Activated CD8-positive, alpha-beta memory T cell treated with anti-CD3 and anti-CD28 coated beads, Interleukin-2, amount 50 U/mL, for 1 hour (primary cell): ENCODE data around the gene HYAL2.

Experiments
- DNase-seq: peaks from one replicate; pipeline ENCODE4 v3.0.0-alpha.2; 2020; ENCODE audit errors: extremely low read depth

Gene HYAL2, protein sequence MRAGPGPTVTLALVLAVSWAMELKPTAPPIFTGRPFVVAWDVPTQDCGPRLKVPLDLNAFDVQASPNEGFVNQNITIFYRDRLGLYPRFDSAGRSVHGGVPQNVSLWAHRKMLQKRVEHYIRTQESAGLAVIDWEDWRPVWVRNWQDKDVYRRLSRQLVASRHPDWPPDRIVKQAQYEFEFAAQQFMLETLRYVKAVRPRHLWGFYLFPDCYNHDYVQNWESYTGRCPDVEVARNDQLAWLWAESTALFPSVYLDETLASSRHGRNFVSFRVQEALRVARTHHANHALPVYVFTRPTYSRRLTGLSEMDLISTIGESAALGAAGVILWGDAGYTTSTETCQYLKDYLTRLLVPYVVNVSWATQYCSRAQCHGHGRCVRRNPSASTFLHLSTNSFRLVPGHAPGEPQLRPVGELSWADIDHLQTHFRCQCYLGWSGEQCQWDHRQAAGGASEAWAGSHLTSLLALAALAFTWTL

DNA sequence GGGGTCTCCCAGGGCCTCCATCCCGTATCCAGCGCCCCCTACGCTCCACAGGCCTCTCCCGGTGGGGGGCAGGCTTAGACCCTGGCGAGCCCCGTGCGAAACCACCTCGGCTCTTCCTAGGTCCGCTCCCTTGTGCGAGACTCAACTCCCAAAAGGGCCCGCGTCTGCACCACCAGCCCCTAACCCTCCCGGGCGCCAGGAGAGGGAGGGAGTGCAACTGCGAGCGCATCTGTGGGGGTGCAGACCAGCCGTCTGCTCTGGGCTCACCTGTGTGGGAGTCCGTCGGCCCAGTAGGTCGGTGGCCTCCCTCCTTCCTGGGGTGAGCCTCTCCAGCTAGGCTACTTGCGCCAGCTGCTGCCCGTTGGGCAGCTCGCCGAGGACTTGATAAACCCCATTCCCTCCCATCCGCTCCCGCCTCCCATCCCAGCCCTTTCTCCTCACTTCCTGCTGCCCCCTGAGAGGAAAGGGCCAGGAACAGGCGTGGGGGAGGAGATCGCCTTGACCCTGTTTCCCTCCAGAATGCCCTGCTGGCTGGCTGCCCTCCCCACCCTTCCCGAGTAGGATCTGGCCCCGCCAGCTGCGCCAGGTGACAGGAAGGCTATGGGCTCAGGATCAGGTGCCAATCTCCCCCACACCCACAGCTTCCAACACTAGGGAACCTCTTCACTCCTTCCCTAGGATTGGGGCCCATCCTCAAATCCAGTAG lies at the start of gene HYAL2:
Gene HYAL2, minus strand, starts transcription at position 360 of the 706 bp plus-strand sequence. CDS start 2,256 bp downstream, outside the sequence.
- no peak for DNase-seq

DNA sequence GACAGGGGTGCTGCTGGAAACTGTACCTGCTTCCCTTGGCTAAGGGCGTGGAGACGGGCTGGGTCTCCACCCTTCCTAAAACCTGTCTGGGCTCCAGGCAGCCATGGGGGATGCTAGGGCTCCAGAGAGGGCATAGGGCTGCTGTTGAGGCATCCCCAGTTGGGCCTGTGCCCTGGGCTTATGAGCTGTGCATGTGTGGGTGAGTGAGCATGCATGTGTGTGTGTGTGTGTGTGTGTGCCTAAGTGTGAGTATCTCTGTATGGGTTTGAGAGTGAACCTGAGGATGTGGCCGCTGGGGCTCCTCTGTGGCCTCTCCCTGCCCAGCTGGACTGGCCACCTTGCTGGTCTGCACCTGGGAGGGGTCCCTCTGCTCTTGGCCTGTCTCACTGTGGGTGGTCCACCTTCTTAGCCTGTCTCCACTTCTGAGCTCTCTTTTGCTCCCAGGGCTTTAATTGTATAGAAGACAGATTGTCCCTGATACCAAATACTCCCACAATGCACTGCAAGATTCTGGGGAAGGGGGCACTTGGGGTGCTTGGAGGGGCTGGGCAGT lies 48.7 kb upstream of the HYAL2 start:
- no peak for DNase-seq

DNA sequence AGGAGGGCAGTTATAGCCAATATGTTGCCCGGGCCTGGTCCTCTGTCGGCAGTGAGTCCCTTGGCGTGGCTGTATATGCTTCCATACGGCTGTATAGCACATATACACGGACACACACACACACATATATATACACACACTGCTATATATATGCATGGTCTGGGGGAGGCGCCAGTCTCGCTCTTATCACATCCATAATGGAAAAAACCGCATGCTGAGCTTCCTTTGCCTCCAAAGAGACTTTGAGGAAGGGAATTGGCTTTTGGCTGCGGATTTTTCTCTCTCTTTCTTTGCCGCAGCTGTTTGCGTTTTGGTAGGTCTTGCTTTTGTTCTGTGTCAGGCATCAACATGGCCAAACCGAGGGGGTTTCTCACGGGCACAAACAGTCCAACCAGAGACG lies 48.0 kb upstream of the HYAL2 start:
- DNase-seq, result no peak

DNA sequence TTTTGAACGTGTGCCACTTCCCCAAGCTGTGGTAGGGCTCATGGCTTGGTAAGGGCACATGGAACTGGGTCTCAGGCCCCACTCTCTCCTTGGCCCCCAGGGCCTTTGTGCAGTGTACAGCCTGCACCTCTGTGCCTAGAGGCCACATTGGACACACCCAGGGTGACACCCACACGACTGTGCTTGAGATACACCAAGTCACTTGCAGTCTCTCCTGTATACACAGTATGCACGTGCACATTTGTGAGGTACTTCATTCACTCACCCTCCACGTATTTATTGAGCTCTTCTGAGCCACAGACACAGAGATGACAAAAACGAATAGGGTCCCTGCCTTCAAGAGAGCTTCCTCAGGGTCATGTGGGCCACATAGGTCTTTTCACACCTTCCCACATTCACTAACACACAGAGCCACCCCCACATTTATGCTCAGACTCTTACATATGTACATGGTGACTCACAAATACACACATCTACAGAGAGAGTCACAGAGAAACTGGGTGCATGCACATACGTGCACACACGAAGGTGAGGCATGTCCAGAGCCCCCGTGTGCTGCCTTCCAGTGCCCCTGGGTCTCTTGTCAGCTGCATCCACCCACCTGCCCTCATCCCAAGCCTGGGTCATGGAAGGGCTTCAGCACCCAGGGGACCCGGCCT lies 46.6 kb upstream of the HYAL2 start:
- DNase-seq, result no peak

DNA sequence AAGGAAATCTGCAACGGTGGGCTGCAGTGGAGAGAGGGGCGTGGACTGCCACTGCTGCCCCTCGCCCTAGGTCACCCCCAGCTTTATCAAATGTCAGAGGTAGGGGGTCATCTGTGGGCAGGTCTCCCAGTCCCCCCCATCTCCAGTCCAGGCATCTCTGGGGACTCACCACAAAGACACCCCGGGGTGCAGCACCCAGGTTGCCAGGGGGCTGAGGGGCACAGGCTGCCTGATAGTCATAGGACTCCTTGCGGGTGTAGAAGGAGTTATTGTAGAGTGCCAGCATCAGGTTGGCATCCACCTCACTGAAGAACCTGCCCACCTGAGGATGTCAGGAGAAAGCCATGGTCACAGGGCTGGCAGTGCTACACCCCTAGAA lies 43.3 kb upstream of the HYAL2 start:
- no peak for DNase-seq

DNA sequence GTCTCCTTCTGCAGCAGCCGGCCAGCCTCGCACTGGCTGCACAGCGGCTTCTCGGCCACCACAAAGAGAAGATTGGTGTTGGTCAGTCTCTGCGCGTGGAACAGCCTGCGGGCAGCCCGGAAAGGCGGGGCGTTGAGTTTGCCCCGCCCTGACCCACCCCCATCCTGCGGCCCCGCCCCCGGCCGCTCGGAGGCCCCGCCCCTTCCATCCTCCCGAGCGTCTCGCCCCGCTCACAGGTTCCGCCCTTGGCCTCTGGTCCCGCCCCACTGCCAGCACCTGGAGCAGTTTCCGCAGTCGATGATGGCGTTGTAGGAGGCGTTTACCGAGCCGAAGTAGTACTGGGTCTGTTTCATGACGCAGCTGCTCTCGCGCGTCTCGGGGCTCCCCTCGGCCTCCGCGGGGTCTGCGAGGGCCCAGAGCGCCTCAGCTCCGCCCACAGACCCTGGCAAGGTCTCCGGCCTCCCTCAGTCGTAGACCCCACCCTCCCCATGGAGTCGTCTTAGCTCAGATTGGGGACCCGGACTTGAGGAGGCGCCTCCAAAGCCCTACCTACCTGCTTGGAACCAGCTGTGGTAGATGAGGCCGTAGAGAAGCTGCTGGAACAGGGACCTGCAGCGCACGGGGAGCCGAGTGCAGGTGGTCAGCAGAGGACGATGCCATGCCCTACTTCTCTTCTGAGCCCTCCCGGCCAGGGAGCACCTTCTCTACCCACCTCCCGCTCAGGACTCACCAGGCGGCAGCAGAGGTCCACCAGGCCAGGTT lies 42.7 kb upstream of the HYAL2 start:
- DNase-seq, result peak; percentile 91

DNA sequence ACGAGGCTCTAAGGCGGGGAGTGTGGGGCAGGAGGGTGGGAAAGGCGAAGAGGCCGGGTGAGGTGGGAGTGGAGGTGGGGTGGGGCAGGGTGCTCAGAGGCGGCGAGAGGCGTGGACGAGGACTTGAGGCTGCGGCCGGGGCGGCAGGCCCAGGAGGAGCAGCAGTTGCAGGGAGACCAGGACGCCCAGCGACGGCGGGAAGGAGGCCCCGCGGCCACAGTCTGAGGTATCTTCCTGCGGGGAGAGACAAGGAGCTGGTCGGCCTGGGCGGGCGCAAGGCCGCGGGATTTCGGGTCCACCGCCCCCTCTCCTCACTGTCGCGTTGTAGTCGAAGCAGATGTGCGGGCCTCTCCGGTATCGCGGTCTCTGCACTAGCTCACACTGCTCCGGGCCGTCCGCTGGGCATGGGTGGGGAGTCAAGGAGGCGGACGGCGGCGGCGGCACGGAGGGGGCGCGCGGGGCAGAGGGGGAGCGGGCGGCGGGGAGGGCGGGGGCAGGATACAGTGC lies 42.1 kb upstream of the HYAL2 start:
- no peak for DNase-seq

DNA sequence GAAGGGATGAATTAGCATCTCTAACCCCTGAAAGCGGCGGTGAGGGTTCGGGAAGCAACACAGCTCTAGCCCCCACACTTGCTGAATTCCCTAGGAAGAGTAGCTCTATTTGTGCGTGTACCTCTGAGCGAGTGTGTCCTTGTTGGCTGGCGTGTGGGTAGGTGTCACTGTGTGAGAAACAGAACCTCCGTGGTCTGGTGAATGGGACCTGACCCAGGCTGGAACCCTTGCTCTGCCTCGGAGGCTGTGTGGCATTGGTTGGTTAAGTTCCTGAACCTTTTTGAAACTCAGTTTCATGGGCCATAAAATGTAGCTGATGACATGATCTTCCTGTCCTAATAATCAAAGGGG lies 37.2 kb upstream of the HYAL2 start:
- no peak for DNase-seq

DNA sequence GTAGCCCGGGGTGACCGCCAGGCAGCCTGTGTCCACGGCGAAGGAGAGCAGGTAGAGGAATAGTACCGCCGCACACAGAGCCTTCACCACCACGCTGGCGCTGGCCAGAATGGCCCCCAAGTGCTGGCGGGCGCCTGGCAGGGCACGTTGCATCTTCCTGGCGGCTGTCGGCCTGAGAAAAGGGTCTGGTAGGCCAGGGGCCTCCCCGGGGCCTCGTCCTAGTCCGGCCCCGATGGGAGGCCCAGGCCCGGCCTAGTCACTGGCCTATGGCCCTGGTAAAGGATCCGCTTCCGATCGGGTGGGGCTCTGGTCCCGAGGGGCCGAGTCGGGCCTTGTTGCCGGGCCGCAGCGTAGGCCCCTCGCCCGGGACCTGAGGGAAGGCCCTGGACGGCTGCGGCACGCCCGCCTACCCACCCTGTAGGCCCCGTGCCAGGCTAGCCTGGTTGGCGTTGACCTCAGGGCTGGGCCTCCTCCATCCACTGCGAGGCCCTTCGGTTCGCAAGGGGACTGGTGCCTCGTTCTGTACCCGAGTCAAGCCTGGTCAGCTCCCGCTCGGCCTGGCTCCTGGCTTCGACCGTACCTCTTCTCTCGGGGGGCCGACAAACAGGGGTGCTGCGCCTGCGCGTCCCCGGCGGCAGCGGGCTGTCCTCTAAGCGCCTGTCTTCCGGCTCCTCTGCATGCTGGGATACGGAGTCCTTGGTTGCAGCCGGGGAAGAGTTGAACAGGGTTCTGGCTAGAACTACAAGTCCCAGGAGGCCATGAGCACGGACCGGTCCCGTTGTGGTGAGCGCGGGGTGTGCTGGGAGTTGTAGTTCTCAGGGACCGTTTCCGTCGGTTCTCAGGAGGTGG lies 36.6 kb upstream of the HYAL2 start, which contains the start of gene TMEM115:
Gene TMEM115, minus strand, starts transcription at position 611 of the 849 bp plus-strand sequence. Its CDS starts 458 bp downstream, at position 153.
- peak; percentile 91 for DNase-seq

DNA sequence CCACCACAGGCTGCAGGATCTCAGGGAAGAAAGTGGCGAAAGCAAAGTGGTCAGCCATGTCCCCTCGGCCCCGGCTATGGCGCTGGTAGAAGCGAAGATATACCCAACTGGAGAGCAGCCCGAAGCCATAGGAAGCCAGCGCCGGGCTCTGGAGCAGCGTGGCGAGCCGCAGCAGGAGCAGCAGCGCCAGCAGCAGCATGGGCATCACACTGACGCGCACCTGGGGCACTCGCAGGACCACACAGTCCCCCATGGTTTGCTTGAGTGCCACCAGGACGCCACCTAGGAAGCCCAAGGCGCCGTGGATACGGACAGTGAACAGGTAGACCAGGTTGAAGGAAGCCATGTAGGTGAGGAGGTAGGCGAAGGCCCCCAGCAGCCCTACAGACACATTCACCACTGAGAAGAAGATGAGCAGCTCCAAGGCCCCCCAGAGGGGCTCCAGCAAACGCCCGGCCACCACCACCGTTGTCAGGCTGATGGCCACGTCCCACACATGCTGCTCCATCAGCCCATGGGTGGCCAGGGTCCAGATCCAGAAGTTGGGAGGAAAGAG lies 35.9 kb upstream of the HYAL2 start:
- DNase-seq, result no peak

DNA sequence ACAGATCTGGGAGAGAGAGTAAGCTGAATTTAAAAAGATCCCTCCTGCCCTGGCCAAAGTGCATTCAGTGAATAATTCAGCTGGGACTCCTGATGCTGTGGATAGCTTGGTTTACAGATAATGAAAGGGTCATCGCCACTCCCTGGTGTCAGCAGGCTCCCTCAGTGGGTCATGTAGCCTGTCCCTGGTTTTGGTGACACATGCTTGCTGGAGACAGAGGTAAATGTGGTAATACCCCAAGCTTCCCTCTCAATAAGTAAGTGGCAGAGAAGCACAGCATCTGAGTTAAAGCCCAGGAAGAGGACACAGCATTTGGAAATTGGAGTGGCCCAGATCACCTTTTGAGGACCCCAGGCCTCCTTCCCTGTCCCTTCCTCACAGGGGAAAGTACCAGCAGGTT lies 34.9 kb upstream of the HYAL2 start:
- DNase-seq, result no peak

DNA sequence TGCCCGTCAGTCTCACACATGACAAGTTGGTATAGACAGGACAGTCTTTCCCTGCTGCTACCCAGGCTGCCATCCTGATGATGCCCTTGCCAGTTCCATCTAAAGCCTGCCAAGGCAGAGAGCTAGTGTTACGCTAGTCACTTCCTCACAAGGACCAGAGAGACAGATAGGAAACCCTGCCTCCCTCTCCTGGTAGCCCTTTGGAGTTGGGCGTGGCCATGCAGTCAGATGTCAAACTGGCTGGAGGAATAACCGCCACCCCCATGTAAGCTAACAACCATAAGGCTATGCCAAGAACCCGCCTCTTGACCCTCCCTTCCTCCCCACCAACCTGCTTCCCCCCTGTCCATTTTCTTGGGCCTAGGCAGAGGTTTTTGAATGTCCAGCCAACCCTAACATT lies 34.0 kb upstream of the HYAL2 start:
- DNase-seq, result no peak

DNA sequence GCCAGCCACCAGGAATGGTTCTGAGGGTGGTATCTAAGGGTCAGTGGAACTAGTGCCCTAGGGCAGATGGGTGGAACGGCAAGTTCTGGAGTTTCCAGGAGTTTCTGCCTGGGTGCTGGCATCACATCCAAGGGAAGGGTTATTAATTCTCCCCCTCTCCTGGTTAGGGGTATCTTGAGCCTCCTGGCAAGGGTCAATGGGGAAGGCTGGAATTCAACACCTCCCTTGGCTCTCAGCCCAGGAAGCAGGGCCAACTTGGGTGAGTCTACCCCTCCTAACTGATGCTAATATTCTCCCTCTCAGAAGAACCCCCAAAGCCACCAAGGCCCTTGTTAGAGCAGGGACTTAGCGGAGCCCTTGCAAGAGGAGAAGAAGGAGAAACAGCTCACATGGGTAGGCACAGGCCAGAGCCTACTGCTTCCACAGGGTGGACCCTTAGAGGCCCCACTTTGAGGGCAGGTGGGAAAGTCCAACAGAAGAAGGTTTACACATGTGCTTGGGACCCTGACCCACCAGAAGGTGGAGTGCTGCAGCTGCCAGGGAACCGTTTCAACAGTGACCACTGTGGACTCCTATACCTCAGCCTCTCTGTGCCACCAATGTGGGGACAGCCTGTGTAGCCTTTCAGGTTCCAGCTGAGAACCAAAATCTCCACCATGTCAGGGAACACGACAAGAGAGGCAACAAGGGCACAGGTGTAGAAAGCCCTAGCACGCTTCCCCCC lies 33.4 kb upstream of the HYAL2 start:
- DNase-seq, result no peak

DNA sequence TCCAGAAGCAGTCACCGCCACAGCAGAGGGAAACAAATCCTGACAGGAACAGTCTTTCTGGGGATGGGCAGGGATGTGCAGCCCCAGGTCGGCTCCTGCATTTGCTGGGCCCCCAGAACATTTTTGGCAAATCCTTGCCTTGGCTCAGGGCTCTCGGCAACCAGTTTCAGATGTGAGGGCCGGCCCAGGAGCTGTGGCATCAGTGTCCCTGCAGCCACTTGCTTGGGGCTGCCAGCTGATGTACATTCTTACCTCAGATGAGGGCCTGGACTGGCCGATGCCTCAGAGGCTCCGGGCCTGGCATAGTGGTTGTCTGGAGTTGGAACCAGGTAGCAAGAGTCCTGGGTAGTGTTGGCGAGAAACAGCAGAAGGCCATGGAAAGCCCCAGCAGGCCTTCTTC lies 32.3 kb upstream of the HYAL2 start:
- DNase-seq, result no peak

DNA sequence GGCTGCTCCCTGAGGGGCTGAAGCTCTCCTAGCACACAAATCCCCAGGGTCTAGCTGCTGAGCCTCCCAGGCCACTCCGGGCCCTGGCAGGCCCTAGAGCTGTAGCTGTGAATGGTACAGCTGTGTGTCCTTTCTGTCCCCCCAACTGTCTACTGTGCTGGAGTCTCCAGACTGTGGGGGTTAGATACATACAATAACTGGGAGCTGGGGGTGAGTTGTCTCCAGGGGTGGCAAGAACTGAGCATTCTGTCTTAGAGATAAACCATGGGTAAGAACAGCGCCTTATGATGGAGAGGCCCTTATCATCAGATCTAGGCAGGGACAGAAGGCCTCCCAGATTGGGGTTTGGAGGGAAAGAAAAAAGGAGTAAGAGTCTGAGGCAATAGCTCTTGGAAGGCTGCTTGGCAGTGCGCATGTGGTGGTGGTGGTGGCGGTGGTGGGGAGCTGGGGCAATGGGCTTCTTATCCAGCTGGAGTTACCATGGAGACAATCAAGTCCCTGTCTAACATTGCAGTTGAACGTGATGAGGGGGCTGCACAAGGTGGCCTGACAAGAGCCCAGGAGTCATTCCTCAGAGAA lies 31.7 kb upstream of the HYAL2 start:
- no peak for DNase-seq

DNA sequence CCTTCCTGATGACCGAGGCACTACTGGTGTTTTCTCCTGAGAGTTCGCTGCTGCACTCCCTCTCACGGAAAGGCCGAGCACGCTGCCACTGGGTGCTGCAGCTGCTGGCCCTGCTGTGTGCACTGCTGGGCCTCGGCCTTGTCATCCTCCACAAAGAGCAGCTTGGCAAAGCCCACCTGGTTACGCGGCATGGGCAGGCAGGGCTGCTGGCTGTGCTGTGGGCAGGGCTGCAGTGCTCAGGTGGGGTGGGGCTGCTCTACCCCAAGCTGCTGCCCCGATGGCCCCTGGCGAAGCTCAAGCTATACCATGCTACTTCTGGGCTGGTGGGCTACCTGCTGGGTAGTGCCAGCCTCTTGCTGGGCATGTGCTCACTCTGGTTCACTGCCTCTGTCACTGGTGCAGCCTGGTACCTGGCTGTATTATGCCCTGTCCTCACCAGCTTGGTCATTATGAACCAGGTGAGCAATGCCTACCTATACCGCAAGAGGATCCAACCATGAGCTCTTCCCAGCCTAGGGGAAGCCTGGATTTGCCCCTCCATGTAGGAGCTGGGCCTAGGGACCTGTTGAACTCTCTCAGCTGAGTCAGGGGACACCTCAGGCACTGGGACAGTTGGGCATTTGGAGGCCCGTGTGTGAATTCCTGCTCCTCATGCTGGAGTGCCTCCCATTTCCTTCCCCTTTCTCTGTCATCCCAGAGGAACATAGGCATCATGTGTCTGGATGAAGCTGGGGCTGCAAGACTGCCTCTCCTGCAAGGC lies 30.9 kb upstream of the HYAL2 start:
- DNase-seq, result no peak

DNA sequence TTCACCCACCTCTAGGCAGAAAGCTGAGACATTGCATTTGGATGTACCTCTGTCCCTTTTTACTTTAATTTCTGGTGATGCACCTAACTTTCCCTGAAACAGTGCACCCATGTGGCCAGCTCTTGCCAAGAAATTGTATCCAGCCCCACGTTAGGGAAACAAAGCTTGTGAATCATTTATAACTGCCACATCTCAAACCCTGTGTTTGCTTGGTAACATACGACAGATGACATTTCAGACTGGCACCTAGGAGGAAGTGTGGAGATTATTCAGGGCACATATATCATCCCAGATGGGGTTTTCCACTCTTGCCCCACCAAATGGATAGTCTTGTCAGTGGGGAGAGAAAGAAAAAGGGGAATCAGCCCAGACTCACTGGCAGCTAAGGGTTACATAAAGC lies 30.2 kb upstream of the HYAL2 start:
- no peak for DNase-seq

DNA sequence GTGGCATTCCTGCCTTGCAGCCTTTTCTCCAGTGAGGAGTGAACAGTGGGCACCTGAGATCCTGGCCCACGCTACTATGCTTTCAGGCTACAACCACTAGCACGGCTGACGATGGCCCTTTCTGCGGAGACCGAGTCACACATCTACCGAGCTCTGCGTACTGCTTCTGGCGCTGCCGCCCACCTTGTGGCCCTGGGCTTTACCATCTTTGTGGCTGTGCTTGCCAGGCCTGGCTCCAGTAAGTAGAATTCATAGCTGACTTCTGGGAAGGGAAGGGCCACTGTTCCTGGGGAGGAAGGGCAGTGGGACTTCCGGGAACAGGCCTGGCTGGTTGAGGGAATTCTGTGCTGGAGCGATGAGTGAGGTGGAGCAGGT lies 28.8 kb upstream of the HYAL2 start:
- no peak for DNase-seq
